Karpas-422 (cell line): ENCODE data around the gene JMJD1C. TPM values are rescaled to one million over a fixed set of nuclear protein-coding genes. Genes with fewer than 3 reads are reported as not detected.

ENCODE experiments used
- DNase-seq: peaks from one replicate; pipeline ENCODE4 v3.0.0-alpha.2; 2015
- H2AFZ ChIP-seq: fragments of 200-600 bp; sonication (generic); 2 replicates; pipeline ENCODE4 v1.6.1; 2014; ENCODE audit warnings: antibody characterized with exemption, low read length, mixed read lengths
- H3K27ac ChIP-seq: fragments of 200-600 bp; sonication (generic); 2 replicates; pipeline ENCODE4 v1.5.1; 2014; ENCODE audit warnings: mild to moderate bottlenecking, low read length, moderate library complexity
- H3K27me3 ChIP-seq: fragments of 200-600 bp; sonication (generic); 2 replicates; pipeline ENCODE4 v1.6.1; 2014; ENCODE audit warnings: low read length, mixed read lengths
- H3K36me3 ChIP-seq: fragments of 200-600 bp; sonication (generic); 2 replicates; pipeline ENCODE4 v1.6.1; 2014; ENCODE audit warnings: low read length, mixed read lengths; ENCODE audit not compliant: insufficient read depth
- H3K4me1 ChIP-seq: fragments of 200-600 bp; sonication (generic); 2 replicates; pipeline ENCODE4 v1.6.1; 2014; ENCODE audit warnings: mild to moderate bottlenecking, low read length, mixed read lengths
- H3K4me2 ChIP-seq: fragments of 200-600 bp; sonication (generic); 2 replicates; pipeline ENCODE4 v1.6.1; 2014; ENCODE audit warnings: low read length, low read depth, mild to moderate bottlenecking; ENCODE audit not compliant: poor library complexity, severe bottlenecking
- H3K4me3 ChIP-seq: fragments of 200-600 bp; sonication (generic); 2 replicates; pipeline ENCODE4 v1.5.1; 2014; ENCODE audit warnings: mild to moderate bottlenecking, antibody characterized with exemption, low read length, mixed read lengths
- H3K79me2 ChIP-seq: fragments of 200-600 bp; sonication (generic); 2 replicates; pipeline ENCODE4 v1.6.1; 2014; ENCODE audit warnings: mild to moderate bottlenecking, low read length, mixed read lengths
- H3K9ac ChIP-seq: fragments of 200-600 bp; sonication (generic); 2 replicates; pipeline ENCODE4 v1.6.0; 2014; ENCODE audit warnings: low read length
- H3K9me2 ChIP-seq: fragments of 200-600 bp; sonication (generic), shearing (Covaris generic); replicated peaks from 2 replicates; pipeline ENCODE4 v1.6.0; 2014; ENCODE audit warnings: mild to moderate bottlenecking, low read length, moderate library complexity; ENCODE audit not compliant: insufficient read depth
- H3K9me3 ChIP-seq: fragments of 300-700, 200-600 bp; sonication (generic); 2 replicates; pipeline ENCODE4 v1.6.1; 2014; ENCODE audit warnings: low read length, mixed read lengths
- H4K20me1 ChIP-seq: fragments of 200-600 bp; sonication (generic); 2 replicates; pipeline ENCODE4 v1.6.1; 2014; ENCODE audit warnings: mild to moderate bottlenecking, antibody characterized with exemption, low read length, low read depth; ENCODE audit not compliant: insufficient read depth
- total RNA-seq: library from RNA; depleted of rRNA; stranded (reverse); fragments of >200 nt; shearing (Covaris generic); gene quantifications from 2 replicates; pipeline ENCODE4 v1.2.3, GENCODE V29; 2014; ENCODE audit warnings: low replicate concordance

Gene JMJD1C
- total RNA-seq, 1 experiment from 2014 or later = 141 TPM

GRCh38 chr10:63266391-63267316 lies 199.1 kb downstream of the JMJD1C start:
- Histone ChIP-seq H3K9me3 (no peaks in the 10 kb centered on the region), H3K79me2 (peaks cover 71% of the 10 kb centered on the region), H3K9me2 (no peaks in the 10 kb centered on the region), H3K27ac (peak overlapping the region; percentile 99), H3K4me1 (peaks cover 72% of the 10 kb centered on the region), H3K27me3 (no peaks in the 10 kb centered on the region), H3K4me3 (peak overlapping the region; percentile 83), H4K20me1 (no peaks in the 10 kb centered on the region), H2AFZ (no peak overlapping the region), H3K36me3 (peaks cover 6% of the 10 kb centered on the region; the same call in 1 of the 2 replicates), H3K4me2 (peak overlapping the region; percentile 86), H3K9ac (peak overlapping the region; percentile 80)
- peak; percentile 90 for DNase-seq

DNA sequence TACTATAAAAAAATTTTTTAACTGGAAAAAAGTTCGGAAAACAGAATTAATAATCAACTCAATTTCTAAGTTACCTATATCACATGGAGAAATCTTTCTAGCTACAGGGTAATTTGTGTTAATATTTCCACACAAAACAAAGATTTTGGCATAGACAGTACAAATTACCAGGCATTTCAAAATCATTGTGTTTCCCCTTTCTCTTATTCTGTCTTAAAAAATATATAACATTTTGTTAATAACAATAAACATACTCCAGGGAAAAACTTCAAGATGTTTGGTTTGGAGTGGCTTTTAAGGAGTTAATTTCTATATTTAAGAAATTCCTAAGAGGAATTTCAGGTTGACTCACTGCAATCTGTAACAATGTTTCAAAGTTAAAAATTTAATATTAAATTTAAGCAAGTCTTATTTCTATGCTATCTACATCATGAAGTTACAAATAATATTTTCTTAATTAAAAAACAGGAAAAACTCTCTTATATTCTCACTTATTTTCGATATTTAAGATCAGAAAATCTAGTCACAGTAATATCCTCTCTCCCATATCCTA lies 200.0 kb downstream of the JMJD1C start:
- peak overlapping the region; percentile 80 for H3K9ac ChIP-seq
- H3K9me3 ChIP-seq = no peaks in the 10 kb centered on the region
- no peaks in the 10 kb centered on the region for H4K20me1 ChIP-seq
- peaks cover 79% of the 10 kb centered on the region for H3K79me2 ChIP-seq
- H3K36me3 ChIP-seq = peaks cover 12% of the 10 kb centered on the region; the same call in 1 of the 2 replicates
- no peak overlapping the region for H2AFZ ChIP-seq
- no peaks in the 10 kb centered on the region for H3K9me2 ChIP-seq
- peaks cover 72% of the 10 kb centered on the region for H3K4me1 ChIP-seq
- H3K4me3 ChIP-seq = peak overlapping the region; percentile 83
- peak overlapping the region; percentile 99 for H3K27ac ChIP-seq
- H3K27me3 ChIP-seq = no peaks in the 10 kb centered on the region
- H3K4me2 ChIP-seq = peak overlapping the region; percentile 86
- DNase-seq = peak; percentile 52

GRCh38 chr10:63265222-63265617 lies 200.6 kb downstream of the JMJD1C start:
- Histone ChIP-seq H4K20me1 (no peaks in the 10 kb centered on the region), H2AFZ (no peak overlapping the region), H3K27ac (peak overlapping the region; percentile 99), H3K4me3 (peak overlapping the region; percentile 83), H3K36me3 (peaks cover 12% of the 10 kb centered on the region), H3K9me3 (no peaks in the 10 kb centered on the region), H3K9me2 (no peaks in the 10 kb centered on the region), H3K4me1 (peaks cover 72% of the 10 kb centered on the region), H3K27me3 (no peaks in the 10 kb centered on the region), H3K79me2 (peaks cover 80% of the 10 kb centered on the region), H3K9ac (peak overlapping the region; percentile 80), H3K4me2 (peak overlapping the region; percentile 86)
- DNase-seq = peak; percentile 90

DNA sequence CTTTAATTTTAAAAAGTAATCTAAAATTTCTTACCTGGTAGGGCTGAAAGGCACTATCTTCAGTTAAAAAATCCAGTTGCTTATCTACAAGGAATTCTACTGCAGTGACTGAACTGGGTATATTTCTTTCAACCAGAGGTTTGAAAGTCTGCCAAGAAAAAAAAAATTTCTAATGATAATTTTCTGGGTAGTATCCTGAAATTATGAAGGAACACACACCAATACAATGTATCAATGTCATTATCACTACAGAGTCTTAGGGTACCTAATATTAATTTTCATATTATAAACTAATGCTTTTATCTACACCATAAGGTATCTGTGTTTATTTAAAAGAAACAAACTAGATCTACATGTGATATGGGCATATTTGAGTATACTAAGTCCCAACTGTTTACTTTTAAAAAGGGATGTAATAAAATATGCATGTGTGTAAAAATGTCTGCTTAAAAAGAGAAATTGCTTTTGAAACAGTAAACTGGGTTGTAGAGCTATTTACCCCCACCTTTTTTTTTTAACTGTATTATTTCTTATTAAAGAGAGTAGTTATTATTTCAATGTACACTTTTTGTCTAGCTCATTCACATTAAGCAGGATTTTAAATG lies 201.1 kb downstream of the JMJD1C start:
- Histone ChIP-seq H3K4me2 (peak overlapping the region; percentile 86), H2AFZ (no peak overlapping the region), H4K20me1 (no peaks in the 10 kb centered on the region), H3K9me3 (no peaks in the 10 kb centered on the region), H3K4me3 (peak overlapping the region; percentile 83), H3K27me3 (no peaks in the 10 kb centered on the region), H3K4me1 (peaks cover 72% of the 10 kb centered on the region), H3K79me2 (peaks cover 85% of the 10 kb centered on the region), H3K36me3 (peaks cover 16% of the 10 kb centered on the region), H3K9me2 (no peaks in the 10 kb centered on the region), H3K9ac (peak overlapping the region; percentile 80), H3K27ac (peak overlapping the region; percentile 99)
- no peak for DNase-seq

GRCh38 chr10:63262430-63263073 lies 203.2 kb downstream of the JMJD1C start:
- peak; percentile 74 for DNase-seq
- Histone ChIP-seq H3K9ac (peak overlapping the region; percentile 64), H3K9me3 (no peaks in the 10 kb centered on the region), H3K36me3 (peaks cover 16% of the 10 kb centered on the region), H3K79me2 (peaks cover 92% of the 10 kb centered on the region), H3K4me2 (peak overlapping the region; percentile 85), H3K4me1 (peaks cover 88% of the 10 kb centered on the region), H3K27me3 (no peaks in the 10 kb centered on the region), H2AFZ (no peak overlapping the region), H3K4me3 (peak overlapping the region; percentile 47), H3K27ac (peak overlapping the region; percentile 99), H4K20me1 (no peaks in the 10 kb centered on the region), H3K9me2 (no peaks in the 10 kb centered on the region)

DNA sequence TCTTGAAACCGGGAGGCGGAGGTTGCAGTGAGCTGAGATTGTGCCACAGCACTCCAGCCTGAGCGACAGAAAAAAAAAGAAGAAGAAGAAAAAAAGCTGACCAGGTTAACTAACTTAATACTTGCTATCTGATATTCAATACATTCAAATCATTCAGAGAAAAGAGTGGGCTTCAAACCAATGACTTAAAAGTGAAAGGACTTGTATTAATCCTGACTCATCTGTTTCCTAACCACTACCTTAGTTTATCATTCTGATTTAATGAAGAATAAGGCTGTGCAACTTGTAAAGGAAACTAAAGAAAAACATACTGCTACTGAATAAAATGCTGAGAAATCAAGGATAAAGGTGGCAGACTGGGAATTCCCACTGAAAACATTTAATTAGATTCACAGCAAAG lies 204.3 kb downstream of the JMJD1C start:
- Histone ChIP-seq H3K4me2 (peak overlapping the region; percentile 85), H4K20me1 (no peaks in the 10 kb centered on the region), H3K36me3 (peaks cover 19% of the 10 kb centered on the region), H3K4me1 (peaks cover 93% of the 10 kb centered on the region), H3K9me2 (no peaks in the 10 kb centered on the region), H3K27me3 (no peaks in the 10 kb centered on the region), H3K9me3 (no peaks in the 10 kb centered on the region), H2AFZ (no peak overlapping the region), H3K79me2 (peaks cover 99% of the 10 kb centered on the region), H3K9ac (peak overlapping the region; percentile 28), H3K4me3 (peak overlapping the region; percentile 17; the same call in 1 of the 2 replicates), H3K27ac (peak overlapping the region; percentile 99)
- DNase-seq = no peak

DNA sequence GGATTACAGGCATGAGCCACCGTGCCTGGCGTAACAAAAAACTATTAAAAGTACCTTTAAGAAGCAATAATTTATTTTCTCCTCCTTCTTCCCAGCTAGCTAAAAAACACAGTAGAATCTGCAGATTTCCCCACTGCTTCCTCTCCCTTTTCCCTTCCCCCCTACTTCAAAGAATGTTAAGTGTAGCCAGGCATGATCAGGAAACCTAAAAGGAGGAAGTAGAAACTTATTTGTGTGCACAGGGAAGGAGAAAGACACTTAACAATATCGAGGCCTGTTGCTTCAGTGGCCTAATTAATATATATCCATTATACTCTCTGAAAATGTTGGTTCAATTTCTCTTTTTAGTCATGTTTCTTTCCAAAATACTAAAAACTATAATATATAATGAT lies 204.9 kb downstream of the JMJD1C start:
- peak; percentile 73 for DNase-seq
- Histone ChIP-seq H3K4me3 (peak overlapping the region; percentile 17; the same call in 1 of the 2 replicates), H3K9ac (no peak overlapping the region)

More for the DNA sequence above, 204.9 kb downstream of the JMJD1C start:
- Histone ChIP-seq H3K9me2 (no peaks in the 10 kb centered on the region), H3K36me3 (peaks cover 19% of the 10 kb centered on the region), H3K4me2 (peak overlapping the region; percentile 85), H3K4me1 (peaks cover 94% of the 10 kb centered on the region), H2AFZ (no peak overlapping the region), H4K20me1 (no peaks in the 10 kb centered on the region), H3K27me3 (no peaks in the 10 kb centered on the region), H3K9me3 (no peaks in the 10 kb centered on the region), H3K79me2 (peaks cover 99% of the 10 kb centered on the region), H3K27ac (peak overlapping the region; percentile 99)
